Left lung (tissue), 10 donors: ENCODE measurements around the gene SLC27A3. TPM values are rescaled to one million over a fixed set of nuclear protein-coding genes. Genes with fewer than 3 reads are reported as not detected.

Source experiments
- ATAC-seq: fragments of 200-7000 bp; cut with Tn5 transposase; one replicate; pipeline ENCODE4 v1.9.1; 2020; ENCODE audit warnings: moderate library complexity
- DNase-seq, 4 donors: peaks; one replicate each; pipeline ENCODE4 v3.0.0-alpha.2; 2013 to 2020
- H3K27ac ChIP-seq, 2 donors: fragments of 200-600 bp; sonication (generic) in 1 of 2; one replicate each; pipeline versions ENCODE4 v1.5.0 to v1.8.0; 2020 to 2021
- H3K27me3 ChIP-seq, 2 donors: fragments of 200-600 bp; sonication (generic) in 1 of 2; one replicate each; pipeline versions ENCODE4 v1.5.0 to v1.8.0; 2020 to 2021
- H3K36me3 ChIP-seq, 2 donors: fragments of 200-600 bp; sonication (generic) in 1 of 2; one replicate each; pipeline versions ENCODE4 v1.5.0 to v1.8.0; 2020 to 2021
- H3K4me1 ChIP-seq, 2 donors: fragments of 200-600 bp; one replicate each; pipeline ENCODE4 v1.8.0; 2021
- H3K4me3 ChIP-seq, 2 donors: fragments of 200-600 bp; sonication (generic) in 1 of 2; one replicate each; pipeline versions ENCODE4 v1.5.0 to v1.8.0; 2020 to 2021; ENCODE audit warnings: mild to moderate bottlenecking in 1 of 2
- H3K9me3 ChIP-seq, 2 donors: fragments of 200-600 bp; sonication (generic) in 1 of 2; one replicate each; pipeline versions ENCODE4 v1.5.0 to v1.8.0; 2020 to 2021
- intact Hi-C, 2 donors: fragments of 100-400 bp; cut with DNase I; formaldehyde crosslinking; loops; one replicate each; pipeline versions ENCODE4 v1.11.2 to v1.14.2; 2022
- polyA plus RNA-seq, 6 donors: library from polyadenylated mRNA; unstranded; fragments of 120-200 nt; gene quantifications; one replicate each; pipeline ENCODE4 v1.2.1, GENCODE V29; 2013; ENCODE audit not compliant: insufficient read length in 6 of 6
- total RNA-seq, 2 donors: library from RNA; stranded (reverse); fragmentation: NEBNext Ultra II Directional; extraction: Animal tissue kit (Norgen Biotek cat#: 25700); gene quantifications; one replicate each; pipeline ENCODE4 v1.2.1, GENCODE V29; 2021
- TF ChIP-seq, protein P1 (sequence below), 2 donors: fragments of 200-600 bp; sonication (generic) in 1 of 2; IDR thresholded peaks; one replicate each; pipeline versions ENCODE4 v1.5.0 to v1.8.0; 2021; ENCODE audit warnings: antibody characterized with exemption in 2 of 2
- donor health status: DM: no; HTN: yes; CAD: no.
- donor health status: DM: no; HTN: no; CAD: no.

SLC27A3 gene
- total and polyA plus RNA-seq, 8 donors = 32.4 to 68.6 (median 44.0) TPM

DNA sequence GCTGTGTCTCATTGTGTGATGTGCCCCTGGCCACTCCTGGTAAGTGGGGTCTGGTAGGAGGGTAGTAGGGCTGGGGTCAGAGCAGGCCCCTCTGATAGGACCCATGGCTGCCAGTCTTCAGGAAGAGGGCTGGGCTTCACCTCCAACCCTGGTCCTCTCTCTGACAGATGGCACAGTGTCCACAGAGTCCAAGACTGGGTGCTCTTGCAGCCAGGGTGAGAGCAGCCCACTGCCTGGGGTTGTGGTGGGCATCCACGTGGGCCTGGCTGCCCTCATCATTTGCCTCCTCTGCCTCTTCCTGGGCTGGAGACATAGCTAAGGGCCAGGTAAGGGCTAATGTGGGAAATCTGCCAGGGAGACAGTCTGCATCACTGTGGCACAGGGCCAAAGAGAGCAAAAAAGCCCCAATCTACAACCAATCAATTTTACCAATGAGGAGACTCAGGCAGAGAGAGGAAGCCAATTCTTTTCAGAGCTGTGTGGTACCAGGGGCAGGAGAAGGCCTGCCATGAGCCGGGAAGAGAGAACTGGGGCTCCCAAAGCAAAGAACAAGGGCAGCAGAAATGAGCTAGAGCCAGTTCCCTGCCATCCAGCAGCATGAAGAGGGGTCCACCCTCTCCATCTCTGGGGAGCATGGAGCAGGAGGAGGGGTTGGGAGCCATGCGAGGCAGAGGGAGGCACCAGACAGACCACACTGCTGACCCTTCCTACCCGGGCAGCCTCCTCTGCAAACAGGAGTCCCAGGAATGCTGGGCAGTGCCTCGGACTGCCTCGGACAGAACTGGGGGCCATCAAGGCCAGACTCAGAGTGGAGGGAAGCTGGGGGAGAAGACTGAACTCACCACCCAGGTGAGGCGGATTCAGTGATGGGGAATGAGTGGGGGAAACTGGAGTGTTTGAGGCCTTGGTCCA, 26.8 kb downstream of the SLC27A3 start:
- Histone ChIP-seq H3K4me1 (peaks cover 7 to 45% of the 10 kb centered on the region in 2 donors), H3K9me3 (no peaks in the 10 kb centered on the region), H3K36me3 (peaks cover 0 to 14% of the 10 kb centered on the region in 2 donors), H3K27ac (no peak overlapping the region), H3K27me3 (no peaks in the 10 kb centered on the region), H3K4me3 (no peak overlapping the region)
- intact Hi-C loops = no loop called here
- no peak for DNase-seq
- no peak for ATAC-seq
- TF ChIP-seq, protein P1, sequence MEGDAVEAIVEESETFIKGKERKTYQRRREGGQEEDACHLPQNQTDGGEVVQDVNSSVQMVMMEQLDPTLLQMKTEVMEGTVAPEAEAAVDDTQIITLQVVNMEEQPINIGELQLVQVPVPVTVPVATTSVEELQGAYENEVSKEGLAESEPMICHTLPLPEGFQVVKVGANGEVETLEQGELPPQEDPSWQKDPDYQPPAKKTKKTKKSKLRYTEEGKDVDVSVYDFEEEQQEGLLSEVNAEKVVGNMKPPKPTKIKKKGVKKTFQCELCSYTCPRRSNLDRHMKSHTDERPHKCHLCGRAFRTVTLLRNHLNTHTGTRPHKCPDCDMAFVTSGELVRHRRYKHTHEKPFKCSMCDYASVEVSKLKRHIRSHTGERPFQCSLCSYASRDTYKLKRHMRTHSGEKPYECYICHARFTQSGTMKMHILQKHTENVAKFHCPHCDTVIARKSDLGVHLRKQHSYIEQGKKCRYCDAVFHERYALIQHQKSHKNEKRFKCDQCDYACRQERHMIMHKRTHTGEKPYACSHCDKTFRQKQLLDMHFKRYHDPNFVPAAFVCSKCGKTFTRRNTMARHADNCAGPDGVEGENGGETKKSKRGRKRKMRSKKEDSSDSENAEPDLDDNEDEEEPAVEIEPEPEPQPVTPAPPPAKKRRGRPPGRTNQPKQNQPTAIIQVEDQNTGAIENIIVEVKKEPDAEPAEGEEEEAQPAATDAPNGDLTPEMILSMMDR (IDR thresholded peaks at IDR 0.05) = no peak

DNA sequence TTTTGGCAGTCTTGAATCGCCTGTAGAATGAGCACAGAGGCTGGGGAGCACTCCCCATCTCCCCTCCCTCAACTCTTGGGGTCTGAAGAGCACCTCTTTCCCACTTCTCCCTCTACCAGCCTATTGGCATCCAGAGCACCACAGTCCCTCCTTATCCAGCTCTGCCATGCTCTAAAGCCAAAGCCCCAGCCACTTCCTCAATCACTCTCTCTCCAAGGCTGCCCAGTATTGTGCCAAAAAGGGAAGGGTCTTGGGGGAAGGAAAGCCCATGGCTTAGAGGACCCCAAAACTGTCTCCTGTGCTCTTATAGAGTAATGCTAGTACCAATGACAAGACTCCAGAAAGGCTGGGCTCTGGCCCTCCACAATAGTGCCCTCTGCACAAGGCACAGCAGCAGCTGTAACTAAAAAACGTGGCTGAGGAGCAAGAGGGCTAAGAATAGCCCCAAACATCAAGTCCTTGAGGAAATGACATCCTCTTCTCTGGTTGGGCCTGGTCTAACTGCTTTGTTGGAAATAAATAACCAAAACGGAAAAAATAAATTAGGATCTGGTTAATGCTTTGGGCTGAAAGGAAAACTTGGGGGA, 28.4 kb downstream of the SLC27A3 start:
- no peaks in the 10 kb centered on the region for H3K27me3 ChIP-seq
- intact Hi-C loops = no loop called here
- H3K9me3 ChIP-seq = no peaks in the 10 kb centered on the region
- no peak overlapping the region for H3K4me3 ChIP-seq
- peak overlapping the region in 1 of 2 donors; percentile 64 for H3K27ac ChIP-seq
- TF ChIP-seq, protein P1 (IDR thresholded peaks at IDR 0.05) = no peak
- H3K36me3 ChIP-seq = peaks cover 0 to 22% of the 10 kb centered on the region in 2 donors
- ATAC-seq (no peak), DNase-seq (no peak)
- H3K4me1 ChIP-seq = peaks cover 7 to 41% of the 10 kb centered on the region in 2 donors

DNA sequence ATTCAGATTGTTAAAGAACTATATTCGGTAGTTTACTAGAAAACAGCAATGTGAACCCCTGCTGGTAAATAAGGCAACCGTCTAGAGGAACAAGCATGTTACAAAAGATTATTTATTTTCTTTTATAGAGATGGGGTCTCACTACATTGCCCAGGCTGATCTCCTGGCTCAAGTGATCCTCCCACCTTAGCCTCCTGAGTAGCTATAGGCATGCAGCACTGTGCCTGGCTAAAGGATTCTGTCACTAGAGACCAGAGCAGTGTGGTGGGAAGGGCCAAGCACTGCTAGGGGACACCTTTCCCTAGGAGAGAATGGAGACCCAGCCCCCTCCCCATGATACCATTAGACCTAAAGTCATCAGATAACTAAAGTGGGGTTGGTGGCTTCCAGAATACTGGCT, 28.9 kb downstream of the SLC27A3 start:
- no peak for DNase-seq
- Histone ChIP-seq H3K4me3 (no peak overlapping the region), H3K36me3 (peaks cover 0 to 27% of the 10 kb centered on the region in 2 donors), H3K27ac (peak overlapping the region in 1 of 2 donors; percentile 64), H3K4me1 (peaks cover 7 to 41% of the 10 kb centered on the region in 2 donors), H3K9me3 (no peaks in the 10 kb centered on the region), H3K27me3 (no peaks in the 10 kb centered on the region)
- intact Hi-C loops = no loop called here
- no peak for ATAC-seq
- TF ChIP-seq, protein P1 (IDR thresholded peaks at IDR 0.05) = no peak

DNA sequence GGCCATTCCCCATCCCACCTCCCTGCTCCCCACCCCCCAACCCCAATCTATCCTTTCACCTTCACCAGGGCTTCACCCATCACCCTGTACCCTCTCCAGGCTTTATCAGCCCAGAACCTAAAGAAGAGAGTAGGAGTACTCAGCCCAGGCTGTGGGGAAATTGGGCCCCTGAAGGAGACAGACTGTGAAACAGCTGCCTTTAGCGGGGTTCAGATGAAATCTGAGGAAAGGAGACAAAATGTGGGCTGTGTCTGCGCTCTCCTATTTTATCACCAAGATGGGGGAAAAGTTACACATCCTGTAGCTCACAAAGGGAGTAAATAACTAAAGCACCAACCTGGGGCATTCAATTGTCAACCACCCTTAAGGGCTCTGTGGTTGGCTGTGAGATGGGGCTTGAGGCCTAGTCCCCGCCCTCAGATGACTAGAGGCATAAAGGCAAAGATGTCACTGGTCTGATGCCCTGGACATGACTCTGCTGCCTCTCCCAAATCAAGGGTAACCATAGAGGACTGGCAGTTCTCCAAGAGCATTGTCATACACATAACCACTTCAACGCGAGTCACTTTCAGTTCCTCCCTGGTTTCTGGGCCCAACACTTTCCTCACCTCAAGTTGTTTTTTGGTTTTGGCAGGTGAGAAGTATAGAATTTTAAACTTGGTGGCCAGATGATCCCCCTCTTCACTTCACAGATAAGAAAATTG, 30.0 kb downstream of the SLC27A3 start:
- TF ChIP-seq, protein P1 (IDR thresholded peaks at IDR 0.05) = no peak
- Histone ChIP-seq H3K27me3 (no peaks in the 10 kb centered on the region), H3K9me3 (no peaks in the 10 kb centered on the region), H3K4me3 (no peak overlapping the region), H3K27ac (peak overlapping the region in 1 of 2 donors; percentile 64), H3K4me1 (peaks cover 7 to 41% of the 10 kb centered on the region in 2 donors), H3K36me3 (peaks cover 0 to 31% of the 10 kb centered on the region in 2 donors)
- intact Hi-C loops = no loop called here
- peak; percentile 87 for ATAC-seq
- DNase-seq = peak in 1 of 4 donors; percentile 70
